ENCODE measurements around the gene MAGI1. TPM values are rescaled to one million over a fixed set of nuclear protein-coding genes. Genes with fewer than 3 reads are reported as not detected.

MAGI1 gene
- total RNA-seq, 1 donor from 2014 or later, result 18.7 TPM

DNA sequence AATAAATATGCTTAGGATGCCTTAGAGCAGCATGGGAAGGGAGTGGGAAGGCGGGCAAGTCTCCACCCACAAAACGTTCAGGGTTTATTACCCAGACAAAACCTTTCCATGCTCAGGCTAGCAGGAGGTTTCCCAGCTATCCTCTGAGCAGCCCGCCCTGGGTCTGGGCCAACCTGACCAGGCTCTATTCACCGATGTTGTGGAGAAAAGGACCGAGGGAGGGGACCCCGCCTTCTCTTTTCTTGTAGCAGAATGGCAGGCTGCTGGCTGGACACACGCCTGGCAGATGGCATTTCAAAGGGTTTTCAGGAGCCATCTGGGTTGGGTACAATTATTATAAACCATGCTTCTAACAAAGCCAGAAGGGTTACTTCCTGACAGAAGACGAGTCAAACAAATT lies 540.9 kb downstream of the MAGI1 start:
- Mint-ChIP-seq H3K27me3 (ENCODE audit: low read depth) (no peaks in the 10 kb centered on the region), H3K9me3 (ENCODE audit: low read depth) (no peaks in the 10 kb centered on the region)

DNA sequence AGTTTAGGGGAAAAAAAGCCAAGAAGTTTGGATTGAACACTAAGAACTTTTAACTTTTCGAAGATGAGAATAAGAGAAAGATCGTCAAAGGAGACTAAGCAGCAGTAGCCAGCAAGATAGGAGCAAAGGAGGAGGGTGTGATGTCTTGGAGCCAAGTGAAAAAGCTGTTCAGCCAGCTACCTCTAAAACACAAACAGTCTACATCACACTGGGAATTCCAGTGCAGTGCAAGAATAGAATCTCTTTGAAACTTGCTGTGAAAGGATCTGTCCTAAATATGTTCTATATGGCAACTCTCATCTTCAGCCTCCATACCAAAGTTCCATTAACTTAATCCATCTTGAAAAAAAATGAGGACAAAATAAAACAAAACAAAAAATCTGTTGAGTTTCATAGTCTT lies 541.5 kb downstream of the MAGI1 start:
- Mint-ChIP-seq H3K9me3 (ENCODE audit: low read depth) (peaks cover under 1% of the 10 kb centered on the region), H3K27ac (ENCODE audit: unreplicated experiment) (no peak overlapping the region), H3K4me1 (ENCODE audit: low read depth) (no peaks in the 10 kb centered on the region), H3K27me3 (ENCODE audit: low read depth) (no peaks in the 10 kb centered on the region), H3K36me3 (ENCODE audit: low read depth) (peaks cover 1% of the 10 kb centered on the region), H3K4me3 (ENCODE audit: unreplicated experiment) (no peak overlapping the region)
- DNase-seq (ENCODE audit: low spot score), result no peak
- no peak for TF ChIP-seq CTCF (IDR thresholded peaks at IDR 0.05)

More for the DNA sequence above, 540.9 kb downstream of the MAGI1 start:
- no peak for TF ChIP-seq CTCF (IDR thresholded peaks at IDR 0.05)
- DNase-seq (ENCODE audit: low spot score), result no peak
- Mint-ChIP-seq H3K4me1 (ENCODE audit: low read depth) (no peaks in the 10 kb centered on the region), H3K27ac (ENCODE audit: unreplicated experiment) (no peak overlapping the region), H3K36me3 (ENCODE audit: low read depth) (peaks cover 1% of the 10 kb centered on the region), H3K4me3 (ENCODE audit: unreplicated experiment) (no peak overlapping the region)

- Mint-ChIP-seq H3K4me1 (ENCODE audit: low read depth) (no peaks in the 10 kb centered on the region), H3K36me3 (ENCODE audit: low read depth) (peaks cover 1% of the 10 kb centered on the region), H3K4me3 (ENCODE audit: unreplicated experiment) (no peak overlapping the region), H3K9me3 (ENCODE audit: low read depth) (peaks cover 4% of the 10 kb centered on the region), H3K27me3 (ENCODE audit: low read depth) (no peaks in the 10 kb centered on the region), H3K27ac (ENCODE audit: unreplicated experiment) (no peak overlapping the region)
- no peak for DNase-seq (ENCODE audit: low spot score)
- TF ChIP-seq CTCF (IDR thresholded peaks at IDR 0.05), result no peak
These were observed 544.8 kb downstream of the MAGI1 start for GRCh38 chr3:65493938-65494337.

DNA sequence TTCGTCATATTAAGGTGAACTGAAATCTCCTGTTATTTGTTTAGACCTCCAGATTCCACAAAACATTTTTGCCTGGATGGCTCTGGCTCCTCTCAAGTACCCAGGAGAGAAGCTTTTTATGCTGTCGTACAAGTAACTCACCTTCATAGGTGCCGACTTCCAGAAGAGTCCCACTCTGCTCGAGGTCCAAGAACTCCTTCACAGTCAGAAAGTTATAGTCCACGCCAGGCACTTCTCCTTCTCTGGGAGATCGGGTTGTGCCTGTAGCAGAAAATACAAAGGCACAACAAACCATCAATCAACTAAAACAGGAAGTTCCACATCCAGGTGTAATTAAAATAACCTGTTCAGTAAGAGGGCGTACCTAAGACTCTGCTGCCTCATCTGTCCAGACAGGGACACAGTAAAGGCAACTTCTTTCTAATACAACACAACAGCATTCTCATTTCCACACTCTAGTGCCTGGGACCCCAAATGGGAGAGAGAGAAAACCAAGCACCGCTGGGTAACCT lies 545.3 kb downstream of the MAGI1 start:
- no peaks in the 10 kb centered on the region for H3K4me1 Mint-ChIP-seq (ENCODE audit: low read depth)
- peaks cover 1% of the 10 kb centered on the region for H3K36me3 Mint-ChIP-seq (ENCODE audit: low read depth)
- H3K9me3 Mint-ChIP-seq (ENCODE audit: low read depth), result peaks cover 4% of the 10 kb centered on the region
- TF ChIP-seq CTCF (IDR thresholded peaks at IDR 0.05), result no peak
- DNase-seq (ENCODE audit: low spot score), result no peak
- H3K4me3 Mint-ChIP-seq (ENCODE audit: unreplicated experiment), result no peak overlapping the region
- H3K27me3 Mint-ChIP-seq (ENCODE audit: low read depth), result no peaks in the 10 kb centered on the region
- no peak overlapping the region for H3K27ac Mint-ChIP-seq (ENCODE audit: unreplicated experiment)

- DNase-seq (ENCODE audit: low spot score), result no peak
- H3K36me3 Mint-ChIP-seq (ENCODE audit: low read depth), result peaks cover 1% of the 10 kb centered on the region
- no peak for TF ChIP-seq CTCF (IDR thresholded peaks at IDR 0.05)
- H3K27me3 Mint-ChIP-seq (ENCODE audit: low read depth), result no peaks in the 10 kb centered on the region
- H3K27ac Mint-ChIP-seq (ENCODE audit: unreplicated experiment), result no peak overlapping the region
- H3K4me3 Mint-ChIP-seq (ENCODE audit: unreplicated experiment), result no peak overlapping the region
- H3K9me3 Mint-ChIP-seq (ENCODE audit: low read depth), result peaks cover 4% of the 10 kb centered on the region
- H3K4me1 Mint-ChIP-seq (ENCODE audit: low read depth), result no peaks in the 10 kb centered on the region
These were observed 546.5 kb downstream of the MAGI1 start for GRCh38 chr3:65492249-65492648.
